GM19372 (cell line): Measurements from ENCODE around the gene NFIB.
A peak's percentile ranks its signal among the peaks of the same experiment; 100 is the strongest.

Experiments used
- ATAC-seq: cut with Tn5 transposase; IDR thresholded peaks from one replicate; pipeline ENCODE4 v1.9.1; 2021; ENCODE audit warnings: mild to moderate bottlenecking, low read depth, moderate library complexity; ENCODE audit not compliant: unreplicated experiment

NFIB gene

DNA sequence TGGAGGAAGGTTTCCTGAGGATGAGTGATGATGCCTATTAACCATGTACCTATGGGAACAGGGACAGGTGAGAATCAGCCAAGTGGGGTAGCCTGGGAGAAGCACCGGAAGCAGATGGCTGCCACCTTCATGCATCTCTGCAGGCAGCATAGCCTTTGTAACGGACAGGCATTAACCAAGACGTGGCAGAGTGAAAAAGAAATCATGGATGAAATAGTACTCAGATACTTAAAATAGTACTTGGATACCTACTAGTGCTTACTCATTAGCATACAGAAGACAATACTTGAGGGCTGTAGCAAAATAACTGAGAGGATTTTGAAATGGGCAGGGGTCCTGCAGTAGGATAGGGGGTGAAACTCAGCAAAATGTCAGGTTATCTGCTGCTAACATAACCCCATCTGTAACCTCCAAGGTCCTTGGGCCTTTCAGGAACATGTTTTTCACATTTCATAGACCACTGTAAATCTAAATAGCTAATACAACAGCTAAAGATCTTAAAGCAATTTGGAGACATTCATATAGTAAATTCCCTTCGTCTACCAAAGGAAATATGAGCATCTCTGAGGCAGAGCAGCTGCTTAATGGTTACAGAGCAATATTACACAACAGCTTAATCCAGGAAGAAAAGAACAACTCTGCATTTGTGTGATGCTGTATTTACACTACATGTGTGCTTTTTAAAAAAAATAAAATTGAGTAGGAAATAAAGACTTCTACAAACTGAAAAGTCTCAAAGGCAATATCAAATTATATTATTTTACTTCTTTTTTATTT, 154.3 kb downstream of the NFIB start:
- ATAC-seq = no peak

- no peak for ATAC-seq
Measured at GRCh38 chr9:14158916-14159315, 155.0 kb downstream of the NFIB start.

- no peak for ATAC-seq
Measured at GRCh38 chr9:14158136-14158813, 155.7 kb downstream of the NFIB start.

DNA sequence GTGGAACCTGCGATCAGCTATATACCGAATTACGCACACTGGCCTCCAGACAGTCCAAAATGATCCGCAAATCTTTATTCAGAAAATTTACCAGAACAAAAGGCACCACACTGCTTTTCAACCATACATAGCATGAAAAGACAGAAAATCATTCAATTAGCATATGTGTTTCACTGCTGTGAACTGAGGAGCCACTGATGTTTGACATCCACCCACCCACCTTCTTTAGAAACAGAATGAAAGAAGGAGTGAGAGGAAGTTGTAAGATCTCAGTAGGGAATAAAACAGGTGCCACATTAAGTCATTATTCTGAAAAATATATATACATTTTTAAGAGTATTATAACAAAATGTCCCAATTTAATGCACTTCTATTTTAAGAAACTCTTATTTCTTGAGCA, 156.8 kb downstream of the NFIB start:
- ATAC-seq = no peak

- ATAC-seq = peak; percentile 97
Measured at GRCh38 chr9:14156046-14156445, 157.9 kb downstream of the NFIB start.

GRCh38 chr9:14155237-14155636, 158.7 kb downstream of the NFIB start:
- ATAC-seq = no peak

GRCh38 chr9:14153310-14153720, 160.6 kb downstream of the NFIB start:
- no peak for ATAC-seq

DNA sequence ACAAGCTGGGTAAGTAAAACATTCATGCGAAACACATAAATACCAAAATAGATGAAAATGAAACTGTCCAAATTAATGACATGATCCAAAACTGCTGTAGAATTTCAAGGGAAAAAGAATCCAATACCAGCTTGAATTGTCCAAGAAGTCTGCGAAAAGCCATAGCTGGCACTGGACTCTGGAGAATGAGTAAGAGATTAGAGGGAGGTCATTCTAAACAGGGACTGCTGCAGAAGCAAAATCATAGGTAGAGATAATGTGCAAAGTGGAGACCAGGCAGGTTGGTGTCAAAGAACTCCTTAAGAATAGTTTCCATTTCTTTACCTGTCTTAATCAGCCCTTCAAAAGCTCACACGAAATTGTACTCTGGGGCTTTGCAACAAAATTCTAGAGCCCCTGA, 162.5 kb downstream of the NFIB start:
- no peak for ATAC-seq

DNA sequence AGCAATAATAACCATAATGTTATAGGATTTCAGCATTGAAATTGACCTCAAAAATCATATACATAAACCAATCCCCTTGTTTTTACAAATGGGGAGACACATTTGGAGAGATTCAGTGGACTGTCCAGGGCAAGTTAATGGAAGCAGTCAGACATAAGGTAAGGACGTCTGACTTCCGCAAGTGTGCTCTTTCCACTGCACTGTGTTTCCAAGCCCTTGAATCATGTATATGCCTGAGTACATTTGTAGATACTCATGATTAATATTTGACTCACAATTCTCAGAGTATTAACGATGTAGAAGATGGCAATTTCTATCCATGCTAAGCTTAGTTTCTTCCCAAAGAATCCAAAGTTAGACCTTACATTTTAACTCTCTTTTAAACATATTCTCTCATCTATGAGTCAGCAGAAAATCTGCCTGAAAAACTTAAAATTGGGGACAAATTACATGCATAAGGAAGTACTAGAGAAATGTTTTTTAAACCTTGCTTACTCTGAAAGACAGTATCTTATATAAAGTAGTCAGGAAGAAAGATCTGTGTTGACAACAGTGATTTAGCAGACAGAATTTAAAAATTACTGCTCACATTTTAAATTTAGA, 165.3 kb downstream of the NFIB start:
- ATAC-seq = no peak

DNA sequence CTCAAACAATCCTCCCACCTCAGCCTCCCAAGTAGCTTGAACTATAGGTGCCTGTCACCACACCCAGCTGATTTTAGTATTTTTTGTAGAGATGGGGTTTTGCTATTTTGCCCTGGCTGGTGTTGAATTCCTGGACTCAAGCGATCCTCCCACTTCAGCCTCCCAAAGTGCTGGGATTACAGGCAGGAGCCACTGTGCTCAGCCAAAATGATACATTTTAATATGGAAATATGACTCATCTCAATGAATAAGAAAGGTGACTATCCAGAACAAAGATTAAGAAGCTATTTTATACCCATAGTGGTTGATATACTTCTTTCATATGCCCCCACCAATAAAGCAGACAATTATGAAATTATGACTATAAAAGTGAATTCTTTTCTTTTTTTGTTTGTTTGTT, 166.2 kb downstream of the NFIB start:
- ATAC-seq = no peak

DNA sequence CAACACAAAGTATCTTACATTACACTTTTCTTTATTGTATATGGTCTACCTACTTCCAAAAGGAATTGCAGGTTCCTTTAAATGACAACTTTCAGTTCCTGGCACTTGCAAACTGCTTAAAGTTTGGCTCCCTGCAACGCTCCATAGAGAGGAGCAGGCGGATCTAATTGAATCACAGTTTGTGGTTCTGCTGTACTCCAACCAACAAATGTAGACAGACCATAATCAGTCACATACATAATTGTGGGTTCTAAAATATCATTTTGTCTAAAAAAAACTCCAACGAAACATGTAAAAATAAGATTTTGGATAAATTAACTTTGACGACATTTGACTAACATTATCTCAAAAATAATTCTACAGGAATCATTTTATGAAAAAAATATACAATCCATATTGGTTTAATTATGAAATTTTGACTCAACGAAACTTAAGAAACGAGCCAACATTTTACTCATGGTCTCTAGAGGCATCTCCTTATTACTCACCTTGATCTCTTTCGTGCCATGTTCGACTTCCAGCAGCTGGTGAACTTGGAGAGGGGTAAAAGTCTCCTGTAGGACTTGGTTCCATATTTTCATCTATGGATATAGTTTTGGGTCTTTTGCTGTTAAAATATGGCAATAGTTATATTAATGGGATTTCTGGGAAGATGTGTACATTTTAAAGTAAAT, 167.6 kb downstream of the NFIB start:
- ATAC-seq = no peak

GRCh38 chr9:14144215-14144614, 169.7 kb downstream of the NFIB start:
- no peak for ATAC-seq

DNA sequence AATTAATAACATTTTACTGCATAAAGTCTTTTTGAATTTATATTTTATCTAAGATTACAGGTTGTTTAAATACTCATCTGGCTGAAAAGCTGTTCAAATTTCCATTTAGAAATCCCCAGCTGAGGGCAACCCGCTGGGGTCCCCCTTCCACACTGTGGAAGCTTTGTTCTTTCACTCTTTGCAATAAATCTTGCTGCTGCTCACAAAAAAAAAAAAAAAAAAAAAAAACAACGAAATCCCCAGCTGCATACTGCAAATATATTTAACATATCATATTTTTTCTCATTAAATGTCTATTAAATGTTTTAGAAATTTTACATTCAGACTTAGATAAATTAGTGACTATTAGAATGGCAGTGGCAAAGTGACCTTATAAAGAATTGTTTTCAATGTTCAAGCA, 172.2 kb downstream of the NFIB start:
- ATAC-seq = no peak

DNA sequence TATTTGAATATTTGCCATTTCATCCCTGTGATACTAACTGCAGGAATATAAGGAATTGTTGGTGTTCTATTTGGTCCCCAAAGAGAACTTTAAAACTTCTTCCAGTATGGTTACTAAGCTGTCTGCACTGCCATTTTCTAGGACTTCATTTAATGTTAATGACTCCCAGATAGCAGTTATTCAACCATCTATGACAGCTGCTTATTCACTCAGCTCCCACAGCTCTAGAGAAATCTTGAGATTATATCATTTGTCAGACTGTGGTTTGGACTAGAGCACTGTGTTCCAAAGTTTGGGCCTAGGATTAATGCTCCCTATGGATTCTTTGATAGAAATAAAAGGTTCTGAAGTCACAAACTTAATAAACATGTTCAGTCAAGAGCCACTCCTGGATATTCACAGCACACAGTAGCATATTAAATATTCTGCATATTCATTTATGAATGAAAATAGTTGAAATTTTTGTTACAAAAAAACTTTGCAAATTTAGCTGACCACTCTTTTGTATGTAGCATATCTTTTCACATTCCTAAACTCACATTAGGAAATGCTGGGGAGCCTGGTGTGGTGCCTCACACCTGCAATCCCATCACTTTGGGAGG, 173.7 kb downstream of the NFIB start:
- no peak for ATAC-seq

- no peak for ATAC-seq
Measured at GRCh38 chr9:14139287-14139686, 174.7 kb downstream of the NFIB start.

DNA sequence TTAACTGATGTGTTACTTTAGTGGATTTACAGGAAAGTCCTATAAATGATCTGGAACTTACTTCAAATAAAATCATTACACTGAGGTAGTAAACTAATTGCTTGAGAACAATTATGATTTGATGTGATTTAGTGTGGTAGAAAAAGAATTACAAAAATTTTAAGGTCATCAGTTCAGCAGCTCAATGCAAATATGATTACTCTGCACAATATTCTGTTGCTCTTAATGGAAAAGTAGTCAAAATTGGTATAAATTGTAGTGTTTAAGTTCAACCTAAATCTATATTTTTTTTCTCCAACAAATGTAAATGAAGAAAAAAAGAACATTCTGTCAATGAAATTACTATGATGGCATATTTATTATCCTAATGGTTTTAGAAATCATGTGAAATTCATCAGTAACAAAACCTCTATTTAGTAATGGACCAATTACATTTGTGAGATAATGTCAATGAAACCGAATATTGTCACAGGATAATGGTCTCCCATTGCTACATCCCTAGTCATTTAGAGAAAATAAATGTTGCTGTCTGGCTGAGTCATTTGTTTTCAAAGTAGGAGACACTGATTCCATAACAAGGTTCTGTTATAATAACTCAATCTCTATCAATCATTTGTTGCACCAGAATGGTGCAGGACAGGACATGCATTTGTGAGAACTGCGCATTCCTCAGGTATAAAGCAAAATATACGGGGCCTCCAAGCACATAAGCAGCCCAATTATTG, 177.1 kb downstream of the NFIB start:
- no peak for ATAC-seq

GRCh38 chr9:14136047-14136635, 177.8 kb downstream of the NFIB start:
- no peak for ATAC-seq

GRCh38 chr9:14135421-14135820, 178.5 kb downstream of the NFIB start:
- ATAC-seq = no peak

- no peak for ATAC-seq
Measured at GRCh38 chr9:14133394-14133793, 180.5 kb downstream of the NFIB start.

GRCh38 chr9:14132775-14133174, 181.2 kb downstream of the NFIB start:
- no peak for ATAC-seq
